IMR-90 (cell line): Measurements from ENCODE around the gene LDLRAD4. TPM values are rescaled to one million over a fixed set of nuclear protein-coding genes. Genes with fewer than 3 reads are reported as not detected.

Source experiments
- ATAC-seq: fragments of 200-7000 bp; cut with Tn5 transposase; 2 replicates; pipeline ENCODE4 v1.9.1; 2020; ENCODE audit warnings: low read depth, mild to moderate bottlenecking, moderate library complexity
- BruUV-seq: library from RNA; stranded (reverse); fragments of 400-500 nt; replicated peaks from 2 replicates; lab custom pipeline; 2021; lab: Mats Ljungman, UMichigan
- CTCF ChIA-PET: fragments of 300-600 bp; formaldehyde crosslinking; extraction: SDS; loops from one replicate; lab custom pipeline; 2021; ENCODE audit warnings: antibody characterized with exemption; lab: Yijun Ruan, JAX
- POLR2A ChIA-PET: fragments of 300-600 bp; sonication (Branson Sonifier 250); formaldehyde crosslinking; loops from one replicate; lab custom pipeline; 2022; ENCODE audit warnings: antibody characterized with exemption; ENCODE audit not compliant: unreplicated experiment; lab: Charles Lee
- DNase-seq: peaks from one replicate; pipeline ENCODE4 v3.0.0; 2013
- H2AFZ ChIP-seq: replicated peaks from 2 replicates; pipeline ENCODE3; 2013; ENCODE audit warnings: low read length, mild to moderate bottlenecking; ENCODE audit not compliant: poor library complexity
- H2AK5ac ChIP-seq: 2 replicates; pipeline ENCODE4 v1.6.1; 2013; ENCODE audit warnings: low read depth, low read length, inconsistent platforms
- H2AK9ac ChIP-seq: replicated peaks from 2 replicates; pipeline ENCODE3; 2013; ENCODE audit warnings: mild to moderate bottlenecking, low read depth, low read length, moderate library complexity; ENCODE audit not compliant: poor library complexity
- H2BK120ac ChIP-seq: 2 replicates; pipeline ENCODE4 v1.6.1; 2013; ENCODE audit warnings: low read depth, low read length, inconsistent platforms
- H2BK15ac ChIP-seq: 3 replicates; pipeline ENCODE4 v1.6.1; 2013; ENCODE audit warnings: low read depth, low read length, inconsistent platforms
- H2BK20ac ChIP-seq: 2 replicates; pipeline ENCODE4 v1.6.1; 2013; ENCODE audit warnings: low read depth, mild to moderate bottlenecking, inconsistent platforms, low read length, moderate library complexity
- H2BK5ac ChIP-seq: 2 replicates; pipeline ENCODE4 v1.6.1; 2013; ENCODE audit warnings: mild to moderate bottlenecking, low read depth, low read length, inconsistent platforms; ENCODE audit not compliant: poor library complexity, severe bottlenecking
- H3K14ac ChIP-seq: replicated peaks from 2 replicates; pipeline ENCODE4 v1.6.1; 2013; ENCODE audit warnings: low read depth, low read length, inconsistent platforms
- H3K18ac ChIP-seq: 2 replicates; pipeline ENCODE4 v1.6.1; 2013; ENCODE audit warnings: low read depth, low read length, control low read depth
- H3K23ac ChIP-seq: 2 replicates; pipeline ENCODE4 v1.6.1; 2013; ENCODE audit warnings: low read depth, low read length, inconsistent platforms
- H3K27ac ChIP-seq: 2 replicates; pipeline ENCODE4 v1.5.1; 2013; ENCODE audit warnings: mild to moderate bottlenecking, control low read depth, low read length; ENCODE audit not compliant: insufficient read depth
- H3K27me3 ChIP-seq: 2 replicates; pipeline ENCODE4 v1.6.1; 2013; ENCODE audit warnings: low read length; ENCODE audit not compliant: control insufficient read depth, insufficient read depth
- H3K36me3 ChIP-seq: 2 replicates; pipeline ENCODE4 v1.6.1; 2013; ENCODE audit warnings: low read length, mixed read lengths; ENCODE audit not compliant: control insufficient read depth, insufficient read depth
- H3K4ac ChIP-seq: 2 replicates; pipeline ENCODE4 v1.6.1; 2013; ENCODE audit warnings: low read depth, low read length, inconsistent platforms
- H3K4me1 ChIP-seq: 2 replicates; pipeline ENCODE4 v1.6.1; 2013; ENCODE audit warnings: low read length, mixed read lengths; ENCODE audit not compliant: control insufficient read depth, insufficient read depth
- H3K4me2 ChIP-seq: 2 replicates; pipeline ENCODE4 v1.6.1; 2013; ENCODE audit warnings: low read depth, mild to moderate bottlenecking, control low read depth, low read length, moderate library complexity
- H3K4me3 ChIP-seq: 2 replicates; pipeline ENCODE4 v1.5.1; 2013; ENCODE audit warnings: low read depth, mild to moderate bottlenecking, control low read depth, low read length, moderate library complexity; ENCODE audit not compliant: insufficient read depth
- H3K56ac ChIP-seq: 2 replicates; pipeline ENCODE4 v1.6.1; 2013; ENCODE audit warnings: low read length, inconsistent platforms; ENCODE audit not compliant: insufficient read depth; ENCODE audit errors: extremely low read depth
- H3K79me1 ChIP-seq, 2 experiments: 2 replicates each; pipeline ENCODE4 v1.6.1; 2013; ENCODE audit warnings: low read length in 2 of 2, inconsistent platforms in 1 of 2, low read depth in 1 of 2
- H3K9ac ChIP-seq: 2 replicates; pipeline ENCODE4 v1.6.1; 2013; ENCODE audit warnings: low read depth, low read length, control low read depth
- H3K9me1 ChIP-seq: 2 replicates; pipeline ENCODE4 v1.6.1; 2013; ENCODE audit warnings: low read length, inconsistent platforms; ENCODE audit not compliant: insufficient read depth
- H3K9me3 ChIP-seq: 2 replicates; pipeline ENCODE4 v1.6.1; 2013; ENCODE audit warnings: low read length; ENCODE audit not compliant: control insufficient read depth, insufficient read depth
- H4K20me1 ChIP-seq: 2 replicates; pipeline ENCODE4 v1.6.1; 2013; ENCODE audit warnings: low read length, inconsistent platforms; ENCODE audit not compliant: insufficient read depth
- H4K5ac ChIP-seq: 2 replicates; pipeline ENCODE4 v1.6.1; 2013; ENCODE audit warnings: mild to moderate bottlenecking, low read depth, low read length, control low read depth
- H4K8ac ChIP-seq, 2 experiments: 2 replicates each; pipeline ENCODE4 v1.6.1; 2013; ENCODE audit warnings: low read depth in 2 of 2, low read length in 2 of 2, control low read depth in 1 of 2, inconsistent platforms in 1 of 2
- H4K91ac ChIP-seq: 2 replicates; pipeline ENCODE4 v1.6.1; 2013; ENCODE audit warnings: low read depth, low read length, inconsistent platforms; ENCODE audit not compliant: insufficient read depth
- CEBPB ChIP-seq: IDR thresholded peaks from 2 replicates; pipeline ENCODE4 v1.6.1; 2012; ENCODE audit warnings: low read depth, low read length, improper control_type of control experiment
- CHD1 ChIP-seq: IDR thresholded peaks from 2 replicates; pipeline ENCODE4 v1.6.1; 2012; ENCODE audit warnings: low read depth, low read length, improper control_type of control experiment
- NFE2L2 ChIP-seq: fragments of 150-350 bp; IDR thresholded peaks from 2 replicates; pipeline ENCODE4 v1.6.1; 2016; ENCODE audit warnings: low read depth, mild to moderate bottlenecking, low read length
- POLR2A ChIP-seq: IDR thresholded peaks from 2 replicates; pipeline ENCODE4 v1.6.1; 2012; ENCODE audit warnings: mild to moderate bottlenecking, low read depth, low read length
- SMC3 ChIP-seq: fragments of 150-350 bp; IDR thresholded peaks from 2 replicates; pipeline ENCODE4 v1.6.1; 2016; ENCODE audit warnings: low read depth, mild to moderate bottlenecking, antibody characterized with exemption, low read length, moderate library complexity
- WGBS, 2 experiments: methylation state at CpG; one replicate each; pipeline versions ENCODE4 v1.1.5 to v1.1.7; 2013; ENCODE audit warnings: missing lambda C conversion rate in 2 of 2; ENCODE audit not compliant: insufficient read length in 1 of 2; ENCODE audit errors: extremely low coverage in 2 of 2; 5-methylcytosine and 5-hydroxymethylcytosine counted together
- dilution Hi-C: fragments of 300-500 bp; cut with HindIII; formaldehyde crosslinking; loops from one replicate; pipeline ENCODE4 v1.14.3; 2018; ENCODE audit warnings: low sequenced_read_pairs; ENCODE audit not compliant: unreplicated experiment
- in situ Hi-C: fragments of 300-500 bp; cut with MboI; formaldehyde crosslinking; loops from 3 replicates; pipeline ENCODE4 v1.14.3; 2019; ENCODE audit warnings: low sequenced_read_pairs, inconsistent platforms, mixed read lengths
- intact Hi-C: fragments of 100-400 bp; cut with micrococcal nuclease; formaldehyde crosslinking; loops from 2 replicates; pipeline ENCODE4 v1.10.0; 2022
- polyA plus RNA-seq, 3 experiments: library from polyadenylated mRNA; depleted of rRNA; stranded (reverse); fragments of >200 nt; gene quantifications; 2 replicates each; pipeline ENCODE4 v1.2.3, GENCODE V29; 2012; ENCODE audit warnings: low replicate concordance in 1 of 3
- total RNA-seq: library from RNA; depleted of rRNA; stranded (reverse); fragments of >200 nt; gene quantifications from 2 replicates; pipeline ENCODE4 v1.2.3, GENCODE V29; 2012
- TF ChIP-seq, protein P1 (sequence below): fragments of 150-350 bp; IDR thresholded peaks from 2 replicates; pipeline ENCODE4 v1.6.1; 2017; ENCODE audit warnings: mild to moderate bottlenecking, antibody characterized with exemption, low read length, low read depth
- TF ChIP-seq, protein P2 (sequence below): fragments of 150-350 bp; IDR thresholded peaks from 2 replicates; pipeline ENCODE4 v1.6.1; 2016; ENCODE audit warnings: low read depth, mild to moderate bottlenecking, low read length, moderate library complexity, borderline replicate concordance

Gene LDLRAD4
- total and polyA plus RNA-seq, 2 of the 4 experiments (the other 2 are of a cell fraction) = not detected

DNA sequence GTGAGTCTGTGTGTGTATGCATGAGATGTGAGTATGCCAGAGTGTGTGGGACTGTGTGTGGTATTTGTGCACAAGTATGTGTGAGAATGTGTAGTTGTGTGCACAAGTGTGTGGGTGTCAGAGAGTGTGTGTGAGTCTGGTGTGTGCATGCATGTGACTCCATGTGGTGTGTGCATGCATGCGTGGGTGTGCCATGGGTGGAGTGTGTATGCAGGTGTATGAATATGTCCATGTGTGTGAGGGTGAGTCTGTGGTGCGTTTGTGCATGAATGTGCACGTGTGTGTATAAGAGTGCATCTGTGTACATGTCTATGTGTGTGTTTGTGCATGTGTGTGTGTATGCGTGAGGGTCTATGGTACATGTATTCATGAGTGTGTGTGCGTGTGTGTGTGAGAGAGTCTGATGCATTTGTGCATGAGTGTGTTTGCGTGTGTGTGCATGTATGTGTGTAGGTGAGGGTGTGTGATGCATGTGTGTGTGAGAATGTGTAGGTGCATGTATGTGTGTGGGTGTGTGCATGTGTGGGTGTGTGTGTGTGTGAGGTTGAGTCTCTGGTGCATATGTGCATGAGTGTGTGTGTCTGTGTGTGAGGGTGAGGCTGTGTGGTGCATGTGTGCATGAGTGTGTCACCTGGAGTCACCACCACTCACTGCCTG lies 226.8 kb downstream of the LDLRAD4 start:
- Histone ChIP-seq H2BK120ac (no peak overlapping the region), H3K9me1 (no peaks in the 10 kb centered on the region; the same call in 1 of the 2 replicates), H3K27ac (no peak overlapping the region), H2AFZ (no peak overlapping the region), H2BK20ac (no peak overlapping the region), H3K4me1 (no peaks in the 10 kb centered on the region), H4K20me1 (no peaks in the 10 kb centered on the region), H3K4ac (no peak overlapping the region), H4K91ac (no peak overlapping the region), H3K14ac (no peak overlapping the region), H2BK15ac (no peak overlapping the region), H3K79me1 (no peaks in the 10 kb centered on the region), H3K23ac (no peak overlapping the region), H3K18ac (no peak overlapping the region), H3K56ac (no peak overlapping the region), H2AK9ac (no peak overlapping the region), H2BK5ac (peak overlapping the region; percentile 34), H3K27me3 (peaks cover 9% of the 10 kb centered on the region), H2AK5ac (no peak overlapping the region), H3K36me3 (no peaks in the 10 kb centered on the region), H3K9me3 (no peaks in the 10 kb centered on the region), H4K8ac (no peak overlapping the region), H3K4me3 (no peak overlapping the region), H4K5ac (no peak overlapping the region), H3K9ac (no peak overlapping the region), H3K4me2 (no peak overlapping the region)
- no TSS peak for BruUV-seq
- TF ChIP-seq, protein P1, sequence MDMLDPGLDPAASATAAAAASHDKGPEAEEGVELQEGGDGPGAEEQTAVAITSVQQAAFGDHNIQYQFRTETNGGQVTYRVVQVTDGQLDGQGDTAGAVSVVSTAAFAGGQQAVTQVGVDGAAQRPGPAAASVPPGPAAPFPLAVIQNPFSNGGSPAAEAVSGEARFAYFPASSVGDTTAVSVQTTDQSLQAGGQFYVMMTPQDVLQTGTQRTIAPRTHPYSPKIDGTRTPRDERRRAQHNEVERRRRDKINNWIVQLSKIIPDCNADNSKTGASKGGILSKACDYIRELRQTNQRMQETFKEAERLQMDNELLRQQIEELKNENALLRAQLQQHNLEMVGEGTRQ = no peak
- TF ChIP-seq NFE2L2 (no peak), POLR2A (no peak), CHD1 (no peak), CEBPB (no peak), SMC3 (no peak)
- TF ChIP-seq, protein P2, sequence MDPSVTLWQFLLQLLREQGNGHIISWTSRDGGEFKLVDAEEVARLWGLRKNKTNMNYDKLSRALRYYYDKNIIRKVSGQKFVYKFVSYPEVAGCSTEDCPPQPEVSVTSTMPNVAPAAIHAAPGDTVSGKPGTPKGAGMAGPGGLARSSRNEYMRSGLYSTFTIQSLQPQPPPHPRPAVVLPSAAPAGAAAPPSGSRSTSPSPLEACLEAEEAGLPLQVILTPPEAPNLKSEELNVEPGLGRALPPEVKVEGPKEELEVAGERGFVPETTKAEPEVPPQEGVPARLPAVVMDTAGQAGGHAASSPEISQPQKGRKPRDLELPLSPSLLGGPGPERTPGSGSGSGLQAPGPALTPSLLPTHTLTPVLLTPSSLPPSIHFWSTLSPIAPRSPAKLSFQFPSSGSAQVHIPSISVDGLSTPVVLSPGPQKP = no peak
- WGBS, 2 experiments = 63% methylated on average over 5 of the region's 6 CpGs; no CpG with 5 or more reads in 1 of the 2 experiments
- no peak for DNase-seq
- in situ Hi-C loops (no loop called here), dilution Hi-C loops (no loop called here), intact Hi-C loops (no loop called here)
- ChIA-PET POLR2A (no interaction called here), CTCF (no interaction called here)
- no peak for ATAC-seq
